Lower lobe of right lung (tissue), 2 donors: ENCODE data around the gene PEX14. TPM values are rescaled to one million over a fixed set of nuclear protein-coding genes. Genes with fewer than 3 reads are reported as not detected.

Source experiments
- ATAC-seq, 2 donors: fragments of 200-7000 bp; cut with Tn5 transposase; one replicate each; pipeline ENCODE4 v1.9.1; 2020 to 2022; ENCODE audit warnings: mild to moderate bottlenecking in 2 of 2, moderate library complexity in 2 of 2
- DNase-seq: peaks from one replicate; pipeline ENCODE4 v3.0.0-alpha.2; 2020
- H3K27ac ChIP-seq: fragments of 200-600 bp; one replicate; pipeline ENCODE4 v1.8.0; 2022
- H3K27me3 ChIP-seq: fragments of 200-600 bp; one replicate; pipeline ENCODE4 v1.8.0; 2022; ENCODE audit warnings: low read depth
- H3K36me3 ChIP-seq: fragments of 200-600 bp; one replicate; pipeline ENCODE4 v1.8.0; 2022; ENCODE audit warnings: mild to moderate bottlenecking
- H3K4me1 ChIP-seq: fragments of 200-600 bp; one replicate; pipeline ENCODE4 v1.8.0; 2022
- H3K4me3 ChIP-seq: fragments of 200-600 bp; one replicate; pipeline ENCODE4 v1.8.0; 2022; ENCODE audit warnings: mild to moderate bottlenecking
- H3K9me3 ChIP-seq: fragments of 200-600 bp; one replicate; pipeline ENCODE4 v1.8.0; 2022
- CTCF ChIP-seq: fragments of 200-600 bp; IDR thresholded peaks from one replicate; pipeline ENCODE4 v1.8.0; 2022; ENCODE audit warnings: antibody characterized with exemption, mild to moderate bottlenecking
- intact Hi-C: fragments of 100-400 bp; cut with DNase I; formaldehyde crosslinking; loops from one replicate; pipeline ENCODE4 v1.11.0; 2022
- total RNA-seq: library from RNA; stranded (reverse); fragmentation: NEBNext Ultra II Directional; extraction: Animal tissue kit (Norgen Biotek cat#: 25700); gene quantifications from one replicate; pipeline ENCODE4 v1.2.1, GENCODE V29; 2021
- donor health status: DM: no; HTN: yes; CAD: no; lungs with severe emphysema.

PEX14 gene
- total RNA-seq, 1 donor from 2014 or later, result 27.9 TPM

- ATAC-seq, result no peak
These were observed 61.5 kb downstream of the PEX14 start for GRCh38 chr1:10536133-10536770.

GRCh38 chr1:10537082-10537766 is 62.5 kb downstream of the PEX14 start:
- no peak overlapping the region for H3K4me3 ChIP-seq
- no peak overlapping the region for H3K27ac ChIP-seq
- DNase-seq (no peak), ATAC-seq (no peak)
- H3K9me3 ChIP-seq, result no peaks in the 10 kb centered on the region
- H3K4me1 ChIP-seq, result peaks cover 10% of the 10 kb centered on the region
- no peaks in the 10 kb centered on the region for H3K27me3 ChIP-seq
- peaks cover 23% of the 10 kb centered on the region for H3K36me3 ChIP-seq
- intact Hi-C loops, result no loop called here
- TF ChIP-seq CTCF, result no peak

More at GRCh38 chr1:10536133-10536770, 61.5 kb downstream of the PEX14 start:
- intact Hi-C loops, result no loop called here
- peaks cover 23% of the 10 kb centered on the region for H3K36me3 ChIP-seq
- H3K4me1 ChIP-seq, result peaks cover 11% of the 10 kb centered on the region
- H3K27me3 ChIP-seq, result no peaks in the 10 kb centered on the region
- no peak for DNase-seq
- TF ChIP-seq CTCF, result no peak
- no peak overlapping the region for H3K27ac ChIP-seq
- no peak overlapping the region for H3K4me3 ChIP-seq
- H3K9me3 ChIP-seq, result no peaks in the 10 kb centered on the region

GRCh38 chr1:10538646-10539355 is 64.1 kb downstream of the PEX14 start:
- H3K27ac ChIP-seq, result no peak overlapping the region
- no peak overlapping the region for H3K4me3 ChIP-seq
- peaks cover 10% of the 10 kb centered on the region for H3K4me1 ChIP-seq
- no peaks in the 10 kb centered on the region for H3K9me3 ChIP-seq
- no peaks in the 10 kb centered on the region for H3K27me3 ChIP-seq
- ATAC-seq (no peak), DNase-seq (no peak)
- peaks cover 23% of the 10 kb centered on the region for H3K36me3 ChIP-seq
- no peak for TF ChIP-seq CTCF
- intact Hi-C loops, result no loop called here

GRCh38 chr1:10539411-10540043 is 64.8 kb downstream of the PEX14 start:
- intact Hi-C loops, result no loop called here
- peaks cover 23% of the 10 kb centered on the region for H3K36me3 ChIP-seq
- H3K27ac ChIP-seq, result no peak overlapping the region
- no peak for TF ChIP-seq CTCF
- H3K27me3 ChIP-seq, result no peaks in the 10 kb centered on the region
- DNase-seq (no peak), ATAC-seq (no peak)
- no peaks in the 10 kb centered on the region for H3K9me3 ChIP-seq
- H3K4me1 ChIP-seq, result peaks cover 10% of the 10 kb centered on the region
- H3K4me3 ChIP-seq, result no peak overlapping the region

- Histone ChIP-seq H3K36me3 (peaks cover 23% of the 10 kb centered on the region), H3K4me1 (peaks cover 10% of the 10 kb centered on the region), H3K27me3 (no peaks in the 10 kb centered on the region), H3K9me3 (no peaks in the 10 kb centered on the region), H3K4me3 (no peak overlapping the region), H3K27ac (no peak overlapping the region)
- TF ChIP-seq CTCF, result no peak
- DNase-seq, result no peak
- intact Hi-C loops, result no loop called here
- ATAC-seq, result peak in 1 of 2 donors; percentile 43
These were observed 65.7 kb downstream of the PEX14 start for GRCh38 chr1:10540277-10541005.
